ENCODE measurements around the gene SUCLG1.

The SUCLG1 gene

GRCh38 chr2:84388921-84389490 is 70.1 kb downstream of the SUCLG1 start:
- Histone ChIP-seq H3K9me2 (ENCODE audit: low read depth, low read length) (no peaks in the 10 kb centered on the region), H4K20me1 (ENCODE audit: insufficient read depth, low read length) (no peaks in the 10 kb centered on the region)
- TF ChIP-seq CTCF (IDR thresholded peaks at IDR 0.05; ENCODE audit: low read length): no peak
- no peak for TF ChIP-seq EZH2 (IDR thresholded peaks at IDR 0.05; ENCODE audit: borderline replicate concordance, low read length)

DNA sequence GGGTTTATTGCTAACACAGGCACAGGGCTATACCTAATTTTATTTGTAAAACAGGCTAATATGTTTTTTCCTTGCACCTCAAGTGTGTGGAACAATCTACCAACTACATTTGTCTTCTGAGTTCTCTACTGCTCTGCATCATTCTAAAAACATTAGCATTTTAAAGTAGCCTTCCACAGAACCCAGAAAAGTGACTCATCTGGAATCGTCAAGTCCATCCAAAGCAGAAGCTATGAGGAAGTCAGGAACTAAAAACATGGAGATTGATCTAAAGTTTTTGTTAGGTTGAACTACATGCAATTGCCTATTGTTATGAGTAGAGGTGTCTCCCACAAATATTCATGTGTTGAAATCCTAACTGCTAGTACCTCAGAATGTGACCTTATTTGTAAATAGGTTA is 70.9 kb downstream of the SUCLG1 start:
- Histone ChIP-seq H3K9me3 (ENCODE audit: low read length) (no peaks in the 10 kb centered on the region), H3K79me2 (ENCODE audit: insufficient read depth, low read length) (no peaks in the 10 kb centered on the region), H3K4me3 (ENCODE audit: low read depth, low read length, poor library complexity, severe bottlenecking) (no peak overlapping the region), H3K9me2 (ENCODE audit: low read depth, low read length) (no peaks in the 10 kb centered on the region), H4K20me1 (ENCODE audit: insufficient read depth, low read length) (no peaks in the 10 kb centered on the region), H3F3A (ENCODE audit: insufficient read depth, low read length) (no peaks in the 10 kb centered on the region), H3K36me3 (ENCODE audit: insufficient read depth, low read length) (no peaks in the 10 kb centered on the region), H3K4me2 (ENCODE audit: low read length) (no peak overlapping the region), H3K27me3 (ENCODE audit: insufficient read depth, low read length) (no peaks in the 10 kb centered on the region), H3K9ac (ENCODE audit: low read length) (no peak overlapping the region), H3K27ac (ENCODE audit: low read depth, low read length, poor library complexity, severe bottlenecking) (no peak overlapping the region), H2AFZ (ENCODE audit: low read length) (no peak overlapping the region), H3K4me1 (ENCODE audit: insufficient read depth, low read length, severe bottlenecking) (no peaks in the 10 kb centered on the region)
- no peak for TF ChIP-seq CTCF (IDR thresholded peaks at IDR 0.05; ENCODE audit: low read length)
- no peak for TF ChIP-seq EZH2 (IDR thresholded peaks at IDR 0.05; ENCODE audit: borderline replicate concordance, low read length)

More at GRCh38 chr2:84388921-84389490, 70.1 kb downstream of the SUCLG1 start:
- H3K9me3 ChIP-seq (ENCODE audit: low read length): no peaks in the 10 kb centered on the region
- no peaks in the 10 kb centered on the region for H3K36me3 ChIP-seq (ENCODE audit: insufficient read depth, low read length)
- no peaks in the 10 kb centered on the region for H3K27me3 ChIP-seq (ENCODE audit: insufficient read depth, low read length)
- H3K4me2 ChIP-seq (ENCODE audit: low read length): no peak overlapping the region
- H2AFZ ChIP-seq (ENCODE audit: low read length): no peak overlapping the region
- H3K27ac ChIP-seq (ENCODE audit: low read depth, low read length, poor library complexity, severe bottlenecking): no peak overlapping the region
- no peaks in the 10 kb centered on the region for H3K4me1 ChIP-seq (ENCODE audit: insufficient read depth, low read length, severe bottlenecking)
- H3F3A ChIP-seq (ENCODE audit: insufficient read depth, low read length): no peaks in the 10 kb centered on the region
- no peaks in the 10 kb centered on the region for H3K79me2 ChIP-seq (ENCODE audit: insufficient read depth, low read length)
- H3K4me3 ChIP-seq (ENCODE audit: low read depth, low read length, poor library complexity, severe bottlenecking): no peak overlapping the region
- H3K9ac ChIP-seq (ENCODE audit: low read length): no peak overlapping the region

- Histone ChIP-seq H3K9me3 (ENCODE audit: low read length) (no peaks in the 10 kb centered on the region), H3K27ac (ENCODE audit: low read depth, low read length, poor library complexity, severe bottlenecking) (no peak overlapping the region), H3K4me1 (ENCODE audit: insufficient read depth, low read length, severe bottlenecking) (no peaks in the 10 kb centered on the region), H4K20me1 (ENCODE audit: insufficient read depth, low read length) (no peaks in the 10 kb centered on the region), H3K36me3 (ENCODE audit: insufficient read depth, low read length) (no peaks in the 10 kb centered on the region), H3K79me2 (ENCODE audit: insufficient read depth, low read length) (no peaks in the 10 kb centered on the region), H2AFZ (ENCODE audit: low read length) (no peak overlapping the region), H3K9me2 (ENCODE audit: low read depth, low read length) (no peaks in the 10 kb centered on the region), H3K4me3 (ENCODE audit: low read depth, low read length, poor library complexity, severe bottlenecking) (no peak overlapping the region), H3F3A (ENCODE audit: insufficient read depth, low read length) (no peaks in the 10 kb centered on the region), H3K4me2 (ENCODE audit: low read length) (no peak overlapping the region), H3K9ac (ENCODE audit: low read length) (no peak overlapping the region), H3K27me3 (ENCODE audit: insufficient read depth, low read length) (no peaks in the 10 kb centered on the region)
- TF ChIP-seq EZH2 (IDR thresholded peaks at IDR 0.05; ENCODE audit: borderline replicate concordance, low read length) (no peak), CTCF (IDR thresholded peaks at IDR 0.05; ENCODE audit: low read length) (no peak)
These were observed 72.6 kb downstream of the SUCLG1 start for GRCh38 chr2:84386336-84387040.

All from OCI-LY1 (cell line).